Mesendoderm (in vitro differentiated cells): Measurements from ENCODE around the gene COPS3.

Source experiments
- DNase-seq: peaks from one replicate; pipeline ENCODE4 v3.0.0; 2013
- H2AK5ac ChIP-seq: 2 replicates; pipeline ENCODE4 v1.6.1; 2013; ENCODE audit warnings: low read length, inconsistent platforms
- H2BK120ac ChIP-seq: 2 replicates; pipeline ENCODE4 v1.6.1; 2013; ENCODE audit warnings: low read depth, mild to moderate bottlenecking, low read length, moderate library complexity, mixed read lengths
- H2BK15ac ChIP-seq: replicated peaks from 2 replicates; pipeline ENCODE4 v1.6.1; 2013; ENCODE audit warnings: low read depth, mild to moderate bottlenecking, moderate library complexity
- H2BK5ac ChIP-seq: 2 replicates; pipeline ENCODE4 v1.6.1; 2013; ENCODE audit warnings: low read length, inconsistent platforms
- H3K18ac ChIP-seq: 2 replicates; pipeline ENCODE4 v1.6.1; 2013; ENCODE audit warnings: mild to moderate bottlenecking, low read length, mixed read lengths
- H3K23ac ChIP-seq: one replicate; pipeline ENCODE4 v1.6.1; 2013; ENCODE audit warnings: low read length
- H3K27ac ChIP-seq: 2 replicates; pipeline ENCODE4 v1.5.1; 2013; ENCODE audit warnings: low read depth, mild to moderate bottlenecking, inconsistent platforms, low read length, moderate library complexity
- H3K27me3 ChIP-seq: 2 replicates; pipeline ENCODE4 v1.6.1; 2013; ENCODE audit warnings: low read length, control low read depth, mild to moderate bottlenecking, inconsistent platforms; ENCODE audit not compliant: insufficient read depth, poor library complexity
- H3K36me3 ChIP-seq: 2 replicates; pipeline ENCODE4 v1.6.1; 2013; ENCODE audit warnings: low read length, inconsistent platforms; ENCODE audit not compliant: control insufficient read depth, insufficient read depth
- H3K4ac ChIP-seq: one replicate; pipeline ENCODE4 v1.6.1; 2013; ENCODE audit warnings: low read depth, mild to moderate bottlenecking, low read length, moderate library complexity
- H3K4me1 ChIP-seq: 2 replicates; pipeline ENCODE4 v1.6.1; 2013; ENCODE audit warnings: low read depth, low read length, inconsistent platforms; ENCODE audit not compliant: control insufficient read depth
- H3K4me2 ChIP-seq: 2 replicates; pipeline ENCODE4 v1.6.1; 2013; ENCODE audit warnings: low read length
- H3K4me3 ChIP-seq: 2 replicates; pipeline ENCODE4 v1.5.1; 2013; ENCODE audit warnings: mild to moderate bottlenecking, low read length
- H3K56ac ChIP-seq: one replicate; pipeline ENCODE4 v1.6.1; 2013; ENCODE audit warnings: low read length
- H3K79me1 ChIP-seq: 2 replicates; pipeline ENCODE4 v1.6.1; 2013; ENCODE audit warnings: low read length, inconsistent platforms
- H3K79me2 ChIP-seq: 2 replicates; pipeline ENCODE4 v1.6.1; 2013; ENCODE audit warnings: mild to moderate bottlenecking, low read length; ENCODE audit not compliant: control insufficient read depth, insufficient read depth
- H3K9ac ChIP-seq: 2 replicates; pipeline ENCODE4 v1.6.1; 2013; ENCODE audit warnings: low read length, inconsistent platforms
- H4K5ac ChIP-seq: one replicate; pipeline ENCODE4 v1.6.1; 2013; ENCODE audit warnings: low read length
- H4K8ac ChIP-seq: one replicate; pipeline ENCODE4 v1.6.1; 2013; ENCODE audit warnings: low read depth, mild to moderate bottlenecking, control low read depth, low read length, moderate library complexity
- WGBS: extraction: QIAGEN DNeasy Blood & Tissue Kit; methylation state at CpG from one replicate; pipeline ENCODE4 v1.1.7; 2013; ENCODE audit warnings: low lambda C conversion rate, missing lambda C conversion rate; ENCODE audit not compliant: insufficient coverage; ENCODE audit errors: extremely low coverage; 5-methylcytosine and 5-hydroxymethylcytosine counted together

Gene COPS3

GRCh38 chr17:17206124-17206912, 74.7 kb downstream of the COPS3 start, which contains the start of gene PLD6:
TSS of gene PLD6 (minus strand) at chr17:17206333. CDS start at chr17:17206286, 47 bp downstream.
- no CpG with 5 or more reads among the region's 78 CpGs for WGBS
- Histone ChIP-seq H2BK5ac (no peak within 1 kb of the TSS), H4K8ac (no peak within 1 kb of the TSS)

GRCh38 chr17:17205368-17206123, 75.5 kb downstream of the COPS3 start:
- no peaks in the 10 kb centered on the region for H3K79me1 ChIP-seq
- no peak overlapping the region for H3K27ac ChIP-seq
- H2AK5ac ChIP-seq: no peak overlapping the region
- no peaks in the 10 kb centered on the region for H3K79me2 ChIP-seq
- no peak overlapping the region for H3K23ac ChIP-seq
- H2BK5ac ChIP-seq: no peak overlapping the region
- H2BK15ac ChIP-seq: no peak overlapping the region
- no peak overlapping the region for H4K5ac ChIP-seq
- WGBS: no CpG with 5 or more reads among the region's 70 CpGs
- no peak overlapping the region for H4K8ac ChIP-seq
- no peak overlapping the region for H3K4me3 ChIP-seq
- H3K9ac ChIP-seq: no peak overlapping the region
- H3K4ac ChIP-seq: no peak overlapping the region
- no peak for DNase-seq
- no peak overlapping the region for H2BK120ac ChIP-seq
- H3K4me2 ChIP-seq: no peak overlapping the region
- H3K18ac ChIP-seq: no peak overlapping the region
- H3K27me3 ChIP-seq: no peaks in the 10 kb centered on the region
- H3K36me3 ChIP-seq: no peaks in the 10 kb centered on the region
- no peaks in the 10 kb centered on the region for H3K4me1 ChIP-seq
- H3K56ac ChIP-seq: no peak overlapping the region

More at GRCh38 chr17:17206124-17206912, 74.7 kb downstream of the COPS3 start, which contains the start of gene PLD6:
- H3K4me1 ChIP-seq: no peaks in the 10 kb centered on the region
- no peaks in the 10 kb centered on the region for H3K27me3 ChIP-seq
- no peak within 1 kb of the TSS for H3K4me3 ChIP-seq
- no peak within 1 kb of the TSS for H3K4ac ChIP-seq
- DNase-seq: no peak
- no peak within 1 kb of the TSS for H3K23ac ChIP-seq
- H3K79me2 ChIP-seq: no peaks in the 10 kb centered on the region
- H3K9ac ChIP-seq: no peak within 1 kb of the TSS
- no peaks in the 10 kb centered on the region for H3K36me3 ChIP-seq
- no peak within 1 kb of the TSS for H2BK120ac ChIP-seq
- H2AK5ac ChIP-seq: no peak within 1 kb of the TSS
- H3K56ac ChIP-seq: no peak within 1 kb of the TSS
- H3K4me2 ChIP-seq: no peak within 1 kb of the TSS
- H4K5ac ChIP-seq: no peak within 1 kb of the TSS
- no peak within 1 kb of the TSS for H3K27ac ChIP-seq
- H3K79me1 ChIP-seq: no peaks in the 10 kb centered on the region
- no peak within 1 kb of the TSS for H3K18ac ChIP-seq
- H2BK15ac ChIP-seq: no peak within 1 kb of the TSS

DNA sequence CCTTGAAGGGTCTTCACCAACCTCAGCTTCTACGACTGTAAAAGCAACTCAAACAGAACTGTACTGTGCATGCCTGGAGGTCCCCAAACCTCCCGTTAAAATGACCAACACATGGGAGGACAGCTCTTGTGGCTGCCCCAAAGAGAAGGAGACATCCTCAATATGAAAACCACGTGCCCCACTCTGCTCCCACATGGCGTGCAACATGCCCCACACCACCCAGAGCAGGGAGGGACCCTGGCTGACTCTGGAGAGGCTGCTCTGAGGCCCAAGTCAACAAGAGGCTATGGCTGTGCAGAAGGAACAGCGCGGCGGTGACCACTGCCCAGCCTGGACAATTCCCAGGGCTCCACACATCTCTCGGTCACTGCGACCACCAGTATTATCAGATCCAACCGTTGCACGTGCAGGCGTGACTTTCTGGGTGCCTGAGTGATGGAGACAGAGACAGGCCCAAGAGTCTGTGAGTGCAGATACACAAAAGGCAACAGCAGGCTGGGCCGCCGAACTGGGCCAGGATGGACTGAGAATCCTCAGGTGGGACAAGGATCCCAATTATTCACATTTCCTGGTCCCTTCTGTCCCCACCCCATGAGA, 76.3 kb downstream of the COPS3 start:
- Histone ChIP-seq H2AK5ac (no peak overlapping the region), H3K27ac (no peak overlapping the region), H3K4me3 (no peak overlapping the region), H3K4me1 (no peaks in the 10 kb centered on the region), H3K9ac (no peak overlapping the region), H3K4me2 (no peak overlapping the region), H3K23ac (no peak overlapping the region), H3K36me3 (no peaks in the 10 kb centered on the region), H3K18ac (no peak overlapping the region), H2BK15ac (no peak overlapping the region), H3K79me2 (no peaks in the 10 kb centered on the region), H4K5ac (no peak overlapping the region), H3K27me3 (no peaks in the 10 kb centered on the region), H3K79me1 (no peaks in the 10 kb centered on the region), H2BK120ac (no peak overlapping the region), H3K56ac (no peak overlapping the region), H2BK5ac (no peak overlapping the region), H4K8ac (no peak overlapping the region), H3K4ac (no peak overlapping the region)
- DNase-seq: no peak
- no CpG with 5 or more reads among the region's 14 CpGs for WGBS

DNA sequence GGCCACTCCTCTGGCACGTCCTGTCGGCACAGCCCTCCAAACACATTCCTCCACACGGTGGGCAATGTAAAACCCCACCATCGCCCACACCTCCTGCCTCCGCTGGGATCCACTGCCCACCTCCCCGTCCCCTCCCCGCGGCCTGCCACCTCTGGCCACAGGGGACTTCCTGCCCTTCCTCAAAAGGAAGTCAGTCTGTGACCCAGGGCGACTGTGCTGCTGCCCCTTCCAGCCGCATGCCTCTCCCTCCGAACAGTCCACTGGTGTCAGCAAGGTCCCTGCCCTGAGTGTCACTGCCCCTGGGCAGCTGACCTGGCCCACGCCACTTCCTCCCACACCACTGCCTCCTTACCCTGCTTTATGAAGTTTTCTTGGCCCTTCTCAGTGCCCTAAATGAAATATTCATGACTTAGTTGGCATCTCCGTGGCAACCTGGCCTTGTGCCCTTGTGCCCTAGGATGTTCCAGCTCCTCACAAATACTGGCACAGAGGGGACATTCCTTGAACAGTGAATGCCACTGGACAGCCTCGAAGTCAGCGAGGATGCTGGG, 76.9 kb downstream of the COPS3 start:
- Histone ChIP-seq H3K4ac (no peak overlapping the region), H3K56ac (no peak overlapping the region), H3K23ac (no peak overlapping the region), H4K8ac (no peak overlapping the region), H3K27me3 (no peaks in the 10 kb centered on the region), H2AK5ac (no peak overlapping the region), H3K4me2 (no peak overlapping the region), H2BK5ac (no peak overlapping the region), H3K4me1 (no peaks in the 10 kb centered on the region), H4K5ac (no peak overlapping the region), H3K79me1 (no peaks in the 10 kb centered on the region), H2BK120ac (no peak overlapping the region), H3K27ac (no peak overlapping the region), H2BK15ac (no peak overlapping the region), H3K4me3 (no peak overlapping the region), H3K36me3 (no peaks in the 10 kb centered on the region), H3K79me2 (no peaks in the 10 kb centered on the region), H3K9ac (no peak overlapping the region), H3K18ac (no peak overlapping the region)
- DNase-seq: no peak
- WGBS: no CpG with 5 or more reads among the region's 15 CpGs

DNA sequence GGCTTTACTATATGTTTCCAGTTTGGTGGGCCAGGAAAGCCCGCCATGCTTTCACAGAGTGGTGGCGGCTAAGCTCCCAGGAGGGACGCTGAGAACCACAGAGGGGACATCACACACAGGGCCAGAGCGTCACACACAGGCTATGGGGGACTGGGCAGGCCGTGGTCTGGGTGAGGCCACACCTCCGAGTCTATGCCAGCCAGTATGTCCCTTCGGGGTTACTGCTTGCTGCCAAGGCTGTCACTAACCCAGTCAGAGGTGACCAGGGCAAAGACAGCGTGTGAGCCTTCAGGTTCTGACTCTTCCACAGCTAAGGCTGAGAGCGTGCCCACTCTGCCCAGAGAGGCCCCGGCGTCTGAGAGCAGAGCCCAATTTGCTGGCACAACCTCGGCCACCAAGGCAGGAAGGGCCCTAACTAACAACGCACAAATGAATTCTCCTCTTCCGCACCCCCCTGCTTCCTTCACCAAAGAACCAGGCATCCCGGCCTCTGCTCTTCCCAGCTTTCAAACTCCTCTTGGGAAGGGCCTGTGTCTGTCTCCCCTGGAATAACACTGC, 77.8 kb downstream of the COPS3 start:
- H3K56ac ChIP-seq: no peak overlapping the region
- H3K4me2 ChIP-seq: no peak overlapping the region
- no peak overlapping the region for H3K18ac ChIP-seq
- H3K4ac ChIP-seq: no peak overlapping the region
- H4K5ac ChIP-seq: no peak overlapping the region
- H3K27me3 ChIP-seq: no peaks in the 10 kb centered on the region
- H2BK120ac ChIP-seq: no peak overlapping the region
- WGBS: no CpG with 5 or more reads among the region's 15 CpGs
- no peak for DNase-seq
- H2BK5ac ChIP-seq: no peak overlapping the region
- no peak overlapping the region for H4K8ac ChIP-seq
- H3K4me3 ChIP-seq: no peak overlapping the region
- no peaks in the 10 kb centered on the region for H3K79me1 ChIP-seq
- no peaks in the 10 kb centered on the region for H3K36me3 ChIP-seq
- no peak overlapping the region for H3K9ac ChIP-seq
- no peaks in the 10 kb centered on the region for H3K4me1 ChIP-seq
- H3K79me2 ChIP-seq: no peaks in the 10 kb centered on the region
- no peak overlapping the region for H3K27ac ChIP-seq
- peak overlapping the region; percentile 45 for H3K23ac ChIP-seq
- no peak overlapping the region for H2BK15ac ChIP-seq
- H2AK5ac ChIP-seq: no peak overlapping the region
